Measurements from ENCODE around the gene ACTL10.

GRCh38 chr20:33684533-33685327 lies 18.0 kb downstream of the ACTL10 start:
- TF ChIP-seq MAX (CRISPR knock-in tag; IDR thresholded peaks at IDR 0.05) (no peak), CTCF (IDR thresholded peaks at IDR 0.05) (no peak)

All from WTC11 (cell line).